GM19035 (cell line): ENCODE results near the gene RASA3.

Experiments used
- ATAC-seq: cut with Tn5 transposase; IDR thresholded peaks from one replicate; pipeline ENCODE4 v1.9.1; 2021; ENCODE audit not compliant: unreplicated experiment

Gene RASA3

GRCh38 chr13:113928685-113929627 is 203.5 kb downstream of the RASA3 start:
- no peak for ATAC-seq
